DMS 273 (cell line): ENCODE measurements around the gene ZP2.
"Not testable (repeated sequence)": the region's sequence is repeated elsewhere in the genome, so short reads cannot be mapped to it uniquely, and the experiment has no call there.

Experiments
- DNase-seq: peaks from one replicate; lab custom pipeline; 2025; ENCODE audit not compliant: unreplicated experiment; lab: John Stamatoyannopoulos, UW

The ZP2 gene

DNA sequence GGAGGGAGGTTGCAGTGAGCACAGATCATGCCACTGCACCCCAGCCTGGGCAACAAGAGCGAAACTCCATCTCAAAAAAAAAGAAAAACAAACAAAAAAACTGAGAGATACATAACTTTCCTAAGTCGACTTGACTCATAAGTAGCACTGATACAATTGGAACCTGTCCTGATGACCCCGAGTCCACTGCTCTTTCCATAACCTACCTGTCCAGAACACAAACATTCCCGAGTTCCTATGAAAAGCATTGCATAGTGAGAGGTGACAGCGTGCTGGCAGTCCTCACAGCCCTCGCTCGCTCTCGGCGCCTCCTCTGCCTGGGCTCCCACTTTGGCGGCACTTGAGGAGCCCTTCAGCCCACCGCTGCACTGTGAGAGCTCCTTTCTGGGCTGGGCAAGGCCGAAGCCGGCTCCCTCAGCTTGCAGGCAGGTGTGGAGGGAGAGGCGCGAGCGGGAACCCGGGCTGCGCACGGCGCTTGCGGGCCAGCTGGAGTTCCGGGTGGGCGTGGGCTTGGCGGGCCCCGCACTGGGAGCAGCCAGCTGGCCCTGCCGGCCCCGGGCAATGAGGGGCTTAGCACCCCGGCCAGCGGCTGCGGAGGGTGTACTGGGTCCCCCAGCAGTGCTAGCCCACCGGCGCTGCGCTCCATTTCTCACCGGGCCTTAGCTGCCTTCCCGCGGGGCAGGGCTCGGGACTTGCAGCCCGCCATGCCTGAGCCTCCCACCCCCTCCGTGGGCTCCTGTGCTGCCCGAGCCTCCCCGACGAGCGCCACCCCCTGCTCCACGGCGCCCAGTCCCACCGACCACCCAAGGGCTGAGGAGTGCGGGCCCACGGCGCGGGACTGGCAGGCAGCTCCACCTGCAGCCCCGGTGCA lies 59.0 kb downstream of the ZP2 start:
- DNase-seq = not testable (repeated sequence)

DNA sequence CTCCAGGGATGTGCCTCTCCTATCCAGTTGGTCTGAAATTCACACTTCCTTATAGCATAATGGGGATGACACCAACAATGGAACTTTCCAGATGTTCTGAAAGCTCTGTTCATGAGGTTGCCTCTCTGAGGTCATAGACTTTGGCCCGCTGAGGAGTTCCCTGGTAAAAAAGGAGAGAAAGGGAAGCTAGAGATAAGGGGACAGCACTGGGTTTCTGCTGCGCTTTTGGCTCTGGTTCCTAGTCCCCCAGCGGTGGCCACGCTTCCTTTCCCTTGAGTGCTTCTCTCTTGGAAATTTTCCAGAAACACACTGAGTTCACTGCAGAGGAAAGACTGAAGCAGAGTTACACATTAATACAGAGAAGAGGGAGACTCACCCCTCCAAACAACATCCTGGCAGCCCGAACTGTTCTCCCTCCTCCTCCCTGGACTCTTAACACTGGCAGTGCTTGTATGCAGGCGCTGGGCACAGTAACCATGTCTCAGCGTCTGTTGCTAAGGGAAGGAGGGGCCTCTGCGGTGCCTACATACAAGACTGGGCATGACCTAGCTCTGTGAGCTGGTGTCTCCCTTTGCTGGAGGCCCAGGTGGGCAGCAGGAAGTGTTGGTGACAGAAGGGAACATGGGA lies 60.9 kb downstream of the ZP2 start, which contains the start of gene DNAH3:
TSS of gene DNAH3 (minus strand) at position 472 of the 627 bp plus-strand sequence. CDS start 527 bp downstream, outside the sequence.
- peak; percentile 79 for DNase-seq
